NCI-H1417 (cell line): ENCODE measurements around the gene TNRC6C.
"Not testable (repeated sequence)": the region's sequence is repeated elsewhere in the genome, so short reads cannot be mapped to it uniquely, and the experiment has no call there.

ENCODE experiments used
- DNase-seq, 3 experiments: peaks; one replicate each; lab custom pipeline; 2025; lab: John Stamatoyannopoulos, UW

TNRC6C gene

GRCh38 chr17:77963441-77963840 is 4.9 kb downstream of the TNRC6C start:
- peak in 1 of 3 experiments; percentile 23 for DNase-seq

GRCh38 chr17:77965352-77965751 is 6.8 kb downstream of the TNRC6C start:
- DNase-seq = no peak

- no peak for DNase-seq
Measured at GRCh38 chr17:77966476-77966875, 8.0 kb downstream of the TNRC6C start.

- no peak for DNase-seq
Measured at GRCh38 chr17:77968788-77969187, 10.3 kb downstream of the TNRC6C start.

GRCh38 chr17:77972271-77972670 is 13.8 kb downstream of the TNRC6C start:
- DNase-seq = not testable (repeated sequence)

GRCh38 chr17:77973953-77974352 is 15.4 kb downstream of the TNRC6C start:
- DNase-seq = no peak

GRCh38 chr17:77974396-77974795 is 15.9 kb downstream of the TNRC6C start:
- no peak for DNase-seq

- DNase-seq = not testable (repeated sequence)
Measured at GRCh38 chr17:77982430-77982829, 23.9 kb downstream of the TNRC6C start.

- no peak for DNase-seq
Measured at GRCh38 chr17:77990301-77990700, 31.8 kb downstream of the TNRC6C start.

GRCh38 chr17:77993735-77994134 is 35.2 kb downstream of the TNRC6C start:
- not testable (repeated sequence) for DNase-seq

GRCh38 chr17:77995146-77995852 is 36.8 kb downstream of the TNRC6C start:
- peak in 1 of 3 experiments; percentile 8 for DNase-seq

- DNase-seq = no peak
Measured at GRCh38 chr17:77996256-77996655, 37.8 kb downstream of the TNRC6C start.

- no peak for DNase-seq
Measured at GRCh38 chr17:77999413-78000173, 41.1 kb downstream of the TNRC6C start.

- no peak for DNase-seq
Measured at GRCh38 chr17:78000341-78000740, 41.8 kb downstream of the TNRC6C start.

- DNase-seq = peak in 1 of 3 experiments; percentile 41
Measured at GRCh38 chr17:78001182-78001581, 42.7 kb downstream of the TNRC6C start.

- DNase-seq = no peak
Measured at GRCh38 chr17:78001612-78002011, 43.1 kb downstream of the TNRC6C start.

GRCh38 chr17:78002166-78002565 is 43.7 kb downstream of the TNRC6C start:
- DNase-seq = no peak

- no peak for DNase-seq
Measured at GRCh38 chr17:78005452-78006171, 47.1 kb downstream of the TNRC6C start.

- no peak for DNase-seq
Measured at GRCh38 chr17:78006338-78006737, 47.8 kb downstream of the TNRC6C start.

- no peak for DNase-seq
Measured at GRCh38 chr17:78007647-78008046, 49.1 kb downstream of the TNRC6C start.

- no peak for DNase-seq
Measured at GRCh38 chr17:78010759-78011158, 52.3 kb downstream of the TNRC6C start.

- DNase-seq = no peak
Measured at GRCh38 chr17:78012428-78012827, 53.9 kb downstream of the TNRC6C start.
